Right lung (tissue), 5 donors: ENCODE results near the gene PROM1. TPM values are rescaled to one million over a fixed set of nuclear protein-coding genes. Genes with fewer than 3 reads are reported as not detected.
A peak's percentile ranks its signal among the peaks of the same experiment; 100 is the strongest.

ENCODE experiments used
- DNase-seq, 2 donors: peaks; one replicate each; pipeline ENCODE4 v3.0.0-alpha.2; 2013
- polyA plus RNA-seq, 5 donors: library from polyadenylated mRNA; unstranded; fragments of 120-200 nt; gene quantifications; one replicate each; pipeline versions ENCODE4 v1.2.1 to v1.2.3, GENCODE V29; 2013; ENCODE audit warnings: inconsistent platforms in 1 of 5, low replicate concordance in 1 of 5; ENCODE audit not compliant: insufficient read length in 5 of 5, insufficient read depth in 1 of 5

PROM1 gene
- polyA plus RNA-seq, 5 donors: 18.5 to 32.7 (median 23.7) TPM

- no peak for DNase-seq
Measured at GRCh38 chr4:16111533-16111932, 27.7 kb upstream of the PROM1 start.

GRCh38 chr4:16110661-16111290, 27.0 kb upstream of the PROM1 start:
- no peak for DNase-seq

GRCh38 chr4:16110199-16110598, 26.4 kb upstream of the PROM1 start:
- no peak for DNase-seq

GRCh38 chr4:16109256-16109655, 25.4 kb upstream of the PROM1 start:
- DNase-seq: no peak

GRCh38 chr4:16106956-16107355, 23.1 kb upstream of the PROM1 start:
- DNase-seq: no peak

GRCh38 chr4:16104520-16104919, 20.7 kb upstream of the PROM1 start:
- no peak for DNase-seq

GRCh38 chr4:16102356-16102755, 18.5 kb upstream of the PROM1 start:
- no peak for DNase-seq

GRCh38 chr4:16100833-16101232, 17.0 kb upstream of the PROM1 start:
- no peak for DNase-seq

- DNase-seq: no peak
Measured at GRCh38 chr4:16092682-16093319, 9.0 kb upstream of the PROM1 start.

GRCh38 chr4:16090096-16090705, 6.4 kb upstream of the PROM1 start:
- DNase-seq: no peak

GRCh38 chr4:16089156-16089555, 5.3 kb upstream of the PROM1 start:
- no peak for DNase-seq

- no peak for DNase-seq
Measured at GRCh38 chr4:16088601-16089000, 4.8 kb upstream of the PROM1 start.

GRCh38 chr4:16085822-16086221, 2.0 kb upstream of the PROM1 start:
- DNase-seq: no peak

- DNase-seq: peak; percentile 61 to 62
Measured at GRCh38 chr4:16082426-16083240, 1.2 kb downstream of the PROM1 start.

- DNase-seq: no peak
Measured at GRCh38 chr4:16082041-16082425, 1.8 kb downstream of the PROM1 start.

GRCh38 chr4:16079046-16079445, 4.8 kb downstream of the PROM1 start:
- DNase-seq: no peak

- DNase-seq: peak in 1 of 2 donors; percentile 65
Measured at GRCh38 chr4:16078195-16078760, 5.5 kb downstream of the PROM1 start.

- no peak for DNase-seq
Measured at GRCh38 chr4:16077786-16078185, 6.0 kb downstream of the PROM1 start.

- no peak for DNase-seq
Measured at GRCh38 chr4:16075975-16076757, 7.7 kb downstream of the PROM1 start.

- DNase-seq: no peak
Measured at GRCh38 chr4:16075061-16075460, 8.8 kb downstream of the PROM1 start.

- no peak for DNase-seq
Measured at GRCh38 chr4:16072168-16072567, 11.7 kb downstream of the PROM1 start.
